Progenitor cell of endocrine pancreas (in vitro differentiated cells): ENCODE results near the gene CFAP97D1. TPM values are rescaled to one million over a fixed set of nuclear protein-coding genes. Genes with fewer than 3 reads are reported as not detected.

Source experiments
- DNase-seq: peaks from one replicate; pipeline ENCODE4 v3.0.0; 2021; ENCODE audit warnings: low spot score; ENCODE audit not compliant: unreplicated experiment
- H3K27ac Mint-ChIP-seq: 2 replicates; pipeline ENCODE4 v1.8.0; 2021; ENCODE audit warnings: mild to moderate bottlenecking, moderate library complexity, mixed read lengths
- H3K27me3 Mint-ChIP-seq: 2 replicates; pipeline ENCODE4 v1.8.0; 2021; ENCODE audit warnings: mixed read lengths
- H3K36me3 Mint-ChIP-seq: 2 replicates; pipeline ENCODE4 v1.8.0; 2022; ENCODE audit warnings: mixed read lengths; ENCODE audit not compliant: insufficient read depth
- H3K4me1 Mint-ChIP-seq: 2 replicates; pipeline ENCODE4 v1.8.0; 2021; ENCODE audit warnings: low read depth, mixed read lengths
- H3K4me3 Mint-ChIP-seq: 2 replicates; pipeline ENCODE4 v1.8.0; 2021; ENCODE audit warnings: low read depth, mild to moderate bottlenecking, moderate library complexity, mixed read lengths
- H3K9me3 Mint-ChIP-seq: 2 replicates; pipeline ENCODE4 v1.8.0; 2021; ENCODE audit warnings: low read depth, mixed read lengths
- CTCF ChIP-seq: fragments of 200-600 bp; sonication (generic); IDR thresholded peaks from one replicate; pipeline ENCODE4 v1.5.0; 2021; ENCODE audit warnings: antibody characterized with exemption, mild to moderate bottlenecking; ENCODE audit not compliant: unreplicated experiment
- total RNA-seq: library from RNA; stranded (reverse); gene quantifications from 2 replicates; pipeline ENCODE4 v1.2.1, GENCODE V29; 2021

CFAP97D1 gene
- total RNA-seq, 1 donor from 2014 or later, result not detected

GRCh38 chr17:43803758-43804157 lies 23.5 kb downstream of the CFAP97D1 start:
- Mint-ChIP-seq H3K9me3 (no peaks in the 10 kb centered on the region), H3K4me1 (no peaks in the 10 kb centered on the region), H3K27ac (no peak overlapping the region), H3K27me3 (no peaks in the 10 kb centered on the region), H3K36me3 (peaks cover 13% of the 10 kb centered on the region), H3K4me3 (no peak overlapping the region)
- TF ChIP-seq CTCF, result no peak
- DNase-seq, result no peak

DNA sequence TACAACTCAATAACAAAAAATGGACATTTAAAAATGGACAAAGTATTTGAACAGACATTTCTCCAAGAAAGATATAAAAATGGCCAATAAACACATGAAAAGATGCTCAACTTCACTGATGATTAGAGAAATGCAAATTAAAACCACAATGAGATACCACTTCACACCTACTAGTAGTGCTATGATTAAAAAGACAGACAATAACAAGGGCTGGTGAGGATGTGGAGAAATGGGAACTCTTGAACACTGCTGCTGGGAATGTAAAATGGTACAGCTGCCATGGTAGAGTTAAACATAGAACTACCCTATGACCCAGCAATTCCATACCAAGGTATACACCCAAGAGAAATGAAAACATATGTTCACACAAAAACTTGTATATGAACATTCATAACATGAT lies 24.9 kb downstream of the CFAP97D1 start:
- H3K36me3 Mint-ChIP-seq, result peaks cover 16% of the 10 kb centered on the region
- no peaks in the 10 kb centered on the region for H3K27me3 Mint-ChIP-seq
- no peaks in the 10 kb centered on the region for H3K9me3 Mint-ChIP-seq
- no peak overlapping the region for H3K4me3 Mint-ChIP-seq
- no peaks in the 10 kb centered on the region for H3K4me1 Mint-ChIP-seq
- H3K27ac Mint-ChIP-seq, result no peak overlapping the region
- TF ChIP-seq CTCF, result no peak
- no peak for DNase-seq

DNA sequence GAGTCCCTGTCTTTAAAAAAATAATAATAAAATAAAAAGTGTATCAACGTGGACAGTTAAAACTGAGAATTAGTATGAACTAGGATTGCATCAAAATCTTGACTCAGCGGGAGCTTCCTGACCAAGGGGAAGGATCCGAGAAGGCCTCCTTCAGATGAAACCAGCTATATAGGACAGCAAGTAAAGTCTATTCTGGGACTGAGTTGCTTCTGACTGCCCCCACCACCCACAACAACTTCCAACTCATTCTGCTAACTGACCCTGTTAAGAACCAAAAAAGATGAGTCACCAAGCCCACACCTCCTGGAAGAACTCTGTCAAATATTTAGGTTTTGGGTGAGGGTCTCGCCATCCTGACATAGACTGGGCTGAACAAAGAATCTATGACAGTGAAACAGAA lies 27.8 kb downstream of the CFAP97D1 start:
- Mint-ChIP-seq H3K4me1 (no peaks in the 10 kb centered on the region), H3K27me3 (no peaks in the 10 kb centered on the region), H3K36me3 (peaks cover 12% of the 10 kb centered on the region), H3K4me3 (no peak overlapping the region), H3K27ac (no peak overlapping the region), H3K9me3 (no peaks in the 10 kb centered on the region)
- no peak for DNase-seq
- TF ChIP-seq CTCF, result no peak

GRCh38 chr17:43809121-43809520 lies 28.9 kb downstream of the CFAP97D1 start:
- no peak for TF ChIP-seq CTCF
- H3K4me1 Mint-ChIP-seq, result no peaks in the 10 kb centered on the region
- DNase-seq, result no peak
- H3K27me3 Mint-ChIP-seq, result no peaks in the 10 kb centered on the region
- no peak overlapping the region for H3K4me3 Mint-ChIP-seq
- peaks cover 12% of the 10 kb centered on the region for H3K36me3 Mint-ChIP-seq
- H3K27ac Mint-ChIP-seq, result no peak overlapping the region
- H3K9me3 Mint-ChIP-seq, result no peaks in the 10 kb centered on the region

- Mint-ChIP-seq H3K9me3 (no peaks in the 10 kb centered on the region), H3K4me3 (no peak overlapping the region), H3K27me3 (no peaks in the 10 kb centered on the region), H3K4me1 (no peaks in the 10 kb centered on the region), H3K36me3 (peaks cover 12% of the 10 kb centered on the region), H3K27ac (no peak overlapping the region)
- no peak for TF ChIP-seq CTCF
- no peak for DNase-seq
Observed at GRCh38 chr17:43810226-43810715, 30.0 kb downstream of the CFAP97D1 start.
